D721Med (cell line): ENCODE data around the gene PRTFDC1.
"Not testable (repeated sequence)": the region's sequence is repeated elsewhere in the genome, so short reads cannot be mapped to it uniquely, and the experiment has no call there.

ENCODE experiments used
- DNase-seq: peaks from one replicate; pipeline ENCODE4 v3.0.0; 2011; ENCODE audit warnings: low spot score; ENCODE audit not compliant: insufficient read length
- FAIRE-seq: peaks from 2 replicates; lab custom pipeline; 2011; peaks lifted over from hg19 to GRCh38; lab: Jason Lieb, UNC
- CTCF ChIP-seq: IDR thresholded peaks from 2 replicates; pipeline ENCODE4 v1.5.1; 2012; ENCODE audit warnings: mild to moderate bottlenecking, control low read depth; ENCODE audit not compliant: insufficient read depth; ENCODE audit errors: missing control alignments

PRTFDC1 gene

GRCh38 chr10:24847112-24848070, 105.0 kb downstream of the PRTFDC1 start:
- FAIRE-seq (no peak), DNase-seq (no peak)
- no peak for TF ChIP-seq CTCF

DNA sequence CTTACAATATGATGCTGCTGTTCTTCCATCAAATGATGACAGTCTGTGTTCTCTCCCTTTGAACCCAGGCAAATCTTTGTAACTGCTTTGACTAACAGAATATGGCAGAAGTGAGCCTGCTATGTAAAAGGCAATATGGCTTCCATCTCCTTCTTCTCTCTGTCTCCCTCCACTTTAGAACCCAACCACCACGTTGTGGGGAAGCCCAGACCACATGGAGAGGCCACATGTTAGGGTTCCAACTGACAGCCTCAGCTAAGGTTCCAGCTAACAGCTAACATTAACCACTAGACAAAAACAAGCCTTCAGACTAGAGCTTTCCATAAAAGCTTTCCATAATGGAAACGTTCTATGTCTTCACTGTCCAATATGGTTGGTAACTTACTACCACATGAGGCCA, 107.7 kb downstream of the PRTFDC1 start:
- TF ChIP-seq CTCF: no peak
- FAIRE-seq: no peak
- no peak for DNase-seq

GRCh38 chr10:24843256-24843655, 109.2 kb downstream of the PRTFDC1 start:
- FAIRE-seq (no peak), DNase-seq (no peak)
- no peak for TF ChIP-seq CTCF

DNA sequence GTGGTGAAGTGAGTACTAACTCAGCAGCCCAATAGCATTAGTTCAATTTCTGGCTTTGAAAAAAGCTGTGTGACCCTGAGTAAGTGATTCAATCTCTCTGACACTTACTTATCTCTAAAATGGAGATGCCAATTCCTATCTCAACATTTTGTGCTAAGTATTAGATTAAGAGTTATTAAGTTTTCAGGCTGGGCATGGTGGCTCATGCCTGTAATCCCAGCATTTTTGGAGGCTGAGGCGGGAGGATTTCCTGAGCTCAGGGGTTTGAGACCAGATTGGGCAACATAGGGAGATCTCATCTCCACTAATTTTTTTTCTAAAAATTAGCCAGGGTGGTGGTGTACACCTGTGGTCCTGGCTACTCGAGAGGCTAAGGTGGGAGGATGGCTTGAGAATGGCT, 109.5 kb downstream of the PRTFDC1 start:
- TF ChIP-seq CTCF: no peak
- no peak for DNase-seq
- no peak for FAIRE-seq

- no peak for DNase-seq
- no peak for FAIRE-seq
- no peak for TF ChIP-seq CTCF
These were observed 110.9 kb downstream of the PRTFDC1 start for GRCh38 chr10:24841530-24841929.

- no peak for TF ChIP-seq CTCF
- FAIRE-seq (no peak), DNase-seq (no peak)
These were observed 111.6 kb downstream of the PRTFDC1 start for GRCh38 chr10:24840784-24841183.

GRCh38 chr10:24837781-24838180, 114.6 kb downstream of the PRTFDC1 start:
- not testable (repeated sequence) for FAIRE-seq, DNase-seq
